Measurements from ENCODE around the gene WFIKKN2. TPM values are rescaled to one million over a fixed set of nuclear protein-coding genes. Genes with fewer than 3 reads are reported as not detected.

The WFIKKN2 gene
- total RNA-seq, 4 donors from 2014 or later = 0.09 to 0.22 (median 0.20) TPM; not detected in 1

DNA sequence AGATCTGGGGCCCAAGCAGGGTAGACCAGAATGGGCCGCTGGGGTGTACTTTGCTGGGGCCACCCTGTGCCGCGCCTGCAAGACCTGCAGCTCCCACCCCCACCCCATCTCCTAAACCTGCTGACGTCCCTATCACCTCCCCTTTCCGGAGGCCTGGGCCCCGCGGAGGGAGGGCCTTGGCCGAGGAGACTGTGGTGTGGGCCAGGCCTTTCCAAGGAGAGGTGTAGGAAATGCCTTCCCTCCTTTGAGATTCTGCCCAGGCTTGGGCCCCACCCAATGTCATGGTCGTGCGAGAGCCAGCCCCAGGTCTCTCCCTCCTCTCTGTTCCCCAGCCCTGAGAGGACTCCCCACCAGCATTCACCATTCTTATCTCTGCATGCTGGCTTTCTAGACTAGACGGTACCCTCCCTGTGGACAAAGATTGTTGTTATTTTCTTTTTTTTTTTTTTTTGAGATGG, 3.9 kb upstream of the WFIKKN2 start:
- no peak for ATAC-seq
- TF ChIP-seq POLR2A (IDR thresholded peaks at IDR 0.05) = no peak
- TF ChIP-seq, protein P1, sequence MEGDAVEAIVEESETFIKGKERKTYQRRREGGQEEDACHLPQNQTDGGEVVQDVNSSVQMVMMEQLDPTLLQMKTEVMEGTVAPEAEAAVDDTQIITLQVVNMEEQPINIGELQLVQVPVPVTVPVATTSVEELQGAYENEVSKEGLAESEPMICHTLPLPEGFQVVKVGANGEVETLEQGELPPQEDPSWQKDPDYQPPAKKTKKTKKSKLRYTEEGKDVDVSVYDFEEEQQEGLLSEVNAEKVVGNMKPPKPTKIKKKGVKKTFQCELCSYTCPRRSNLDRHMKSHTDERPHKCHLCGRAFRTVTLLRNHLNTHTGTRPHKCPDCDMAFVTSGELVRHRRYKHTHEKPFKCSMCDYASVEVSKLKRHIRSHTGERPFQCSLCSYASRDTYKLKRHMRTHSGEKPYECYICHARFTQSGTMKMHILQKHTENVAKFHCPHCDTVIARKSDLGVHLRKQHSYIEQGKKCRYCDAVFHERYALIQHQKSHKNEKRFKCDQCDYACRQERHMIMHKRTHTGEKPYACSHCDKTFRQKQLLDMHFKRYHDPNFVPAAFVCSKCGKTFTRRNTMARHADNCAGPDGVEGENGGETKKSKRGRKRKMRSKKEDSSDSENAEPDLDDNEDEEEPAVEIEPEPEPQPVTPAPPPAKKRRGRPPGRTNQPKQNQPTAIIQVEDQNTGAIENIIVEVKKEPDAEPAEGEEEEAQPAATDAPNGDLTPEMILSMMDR (IDR thresholded peaks at IDR 0.05 in 4 of 5, conservative IDR thresholded peaks at IDR 0.05 in 1 of 5) = no peak
- no peak overlapping the region for H3K4me3 ChIP-seq
- no peaks in the 10 kb centered on the region for H3K27me3 ChIP-seq
- intact Hi-C loops (cut with DNase I; ENCODE audit: low total_unique reads) = no loop called here
- peaks cover 3 to 12% of the 10 kb centered on the region in 2 donors for H3K4me1 ChIP-seq
- no peaks in the 10 kb centered on the region for H3K9me3 ChIP-seq
- DNase-seq = no peak
- no peaks in the 10 kb centered on the region for H3K36me3 ChIP-seq
- in situ Hi-C loops (cut with MboI; ENCODE audit: low sequenced_read_pairs in 4 of 4) = loop anchor here in 1 of 4 donors (25.0 kb wide), 1 partner anchor 294 kb away; the partner anchor contains the start of genes EPN3 and SPATA20
- H3K27ac ChIP-seq = no peak overlapping the region

DNA sequence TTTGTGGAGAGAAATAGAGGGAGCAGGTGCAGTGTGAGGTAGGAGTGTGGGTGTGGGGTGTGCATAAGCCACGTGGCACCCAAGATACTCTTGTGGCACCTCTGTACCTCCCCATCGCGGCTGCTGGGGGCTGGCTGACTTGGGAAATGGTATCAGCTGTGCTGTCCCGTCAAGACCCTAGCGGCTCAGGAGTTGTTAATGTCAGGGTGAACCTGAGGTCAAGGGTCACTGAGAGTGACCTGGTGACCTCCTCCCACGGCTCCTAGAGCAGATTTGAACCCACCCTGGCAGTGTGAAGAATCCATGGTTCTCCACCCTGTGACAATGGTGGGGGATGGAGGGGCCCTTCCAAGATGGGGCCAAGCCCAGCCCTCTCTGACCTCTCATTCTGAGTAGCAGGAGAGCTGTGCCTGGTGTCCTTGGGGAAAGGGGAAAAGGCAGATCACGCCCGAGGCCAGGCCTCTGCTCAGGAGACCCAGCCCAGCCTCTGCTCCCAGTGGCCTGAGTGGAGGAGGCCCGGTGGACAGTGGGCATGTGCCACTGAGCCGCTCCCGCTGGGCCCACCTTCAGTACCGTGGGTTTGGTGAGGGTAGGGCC, 3.0 kb upstream of the WFIKKN2 start:
- H3K27ac ChIP-seq = no peak overlapping the region
- DNase-seq (no peak), ATAC-seq (no peak)
- no peak for TF ChIP-seq POLR2A (IDR thresholded peaks at IDR 0.05)
- TF ChIP-seq, protein P1 (IDR thresholded peaks at IDR 0.05 in 4 of 5, conservative IDR thresholded peaks at IDR 0.05 in 1 of 5) = no peak
- H3K36me3 ChIP-seq = no peaks in the 10 kb centered on the region
- H3K27me3 ChIP-seq = no peaks in the 10 kb centered on the region
- H3K4me3 ChIP-seq = no peak overlapping the region
- no peaks in the 10 kb centered on the region for H3K9me3 ChIP-seq
- in situ Hi-C loops (cut with MboI; ENCODE audit: low sequenced_read_pairs in 4 of 4) = loop anchor here in 1 of 4 donors (25.0 kb wide), 1 partner anchor 295 kb away; the partner anchor contains the start of genes EPN3 and SPATA20
- H3K4me1 ChIP-seq = peaks cover 3 to 12% of the 10 kb centered on the region in 2 donors
- intact Hi-C loops (cut with DNase I; ENCODE audit: low total_unique reads) = no loop called here

DNA sequence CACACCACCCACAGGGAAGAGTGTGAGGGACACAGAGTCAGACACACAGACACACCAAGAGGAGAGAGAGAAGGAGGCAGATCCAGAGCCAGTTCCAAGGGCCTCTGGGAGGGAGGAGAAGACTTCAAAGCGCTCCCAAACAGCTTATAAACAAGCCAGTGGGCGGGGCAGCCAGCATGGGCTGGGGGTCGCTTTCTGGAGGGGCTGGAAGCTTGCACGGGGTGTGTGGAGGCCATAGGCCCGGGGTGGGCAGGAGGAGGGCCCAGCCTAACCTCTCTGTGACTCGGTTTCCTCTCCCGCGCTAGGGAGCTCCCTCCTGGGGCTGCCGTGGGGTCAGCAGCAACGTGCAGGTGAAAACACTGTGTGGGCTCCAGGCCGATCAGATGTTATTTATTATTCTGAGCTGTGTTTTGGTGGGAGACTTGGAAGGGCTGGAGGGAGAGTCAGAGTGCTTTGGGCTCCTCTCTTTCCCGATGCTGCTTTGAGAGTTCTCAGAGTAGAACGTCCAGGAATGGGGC, 2.5 kb upstream of the WFIKKN2 start:
- intact Hi-C loops (cut with DNase I; ENCODE audit: low total_unique reads) = no loop called here
- no peak overlapping the region for H3K27ac ChIP-seq

DNA sequence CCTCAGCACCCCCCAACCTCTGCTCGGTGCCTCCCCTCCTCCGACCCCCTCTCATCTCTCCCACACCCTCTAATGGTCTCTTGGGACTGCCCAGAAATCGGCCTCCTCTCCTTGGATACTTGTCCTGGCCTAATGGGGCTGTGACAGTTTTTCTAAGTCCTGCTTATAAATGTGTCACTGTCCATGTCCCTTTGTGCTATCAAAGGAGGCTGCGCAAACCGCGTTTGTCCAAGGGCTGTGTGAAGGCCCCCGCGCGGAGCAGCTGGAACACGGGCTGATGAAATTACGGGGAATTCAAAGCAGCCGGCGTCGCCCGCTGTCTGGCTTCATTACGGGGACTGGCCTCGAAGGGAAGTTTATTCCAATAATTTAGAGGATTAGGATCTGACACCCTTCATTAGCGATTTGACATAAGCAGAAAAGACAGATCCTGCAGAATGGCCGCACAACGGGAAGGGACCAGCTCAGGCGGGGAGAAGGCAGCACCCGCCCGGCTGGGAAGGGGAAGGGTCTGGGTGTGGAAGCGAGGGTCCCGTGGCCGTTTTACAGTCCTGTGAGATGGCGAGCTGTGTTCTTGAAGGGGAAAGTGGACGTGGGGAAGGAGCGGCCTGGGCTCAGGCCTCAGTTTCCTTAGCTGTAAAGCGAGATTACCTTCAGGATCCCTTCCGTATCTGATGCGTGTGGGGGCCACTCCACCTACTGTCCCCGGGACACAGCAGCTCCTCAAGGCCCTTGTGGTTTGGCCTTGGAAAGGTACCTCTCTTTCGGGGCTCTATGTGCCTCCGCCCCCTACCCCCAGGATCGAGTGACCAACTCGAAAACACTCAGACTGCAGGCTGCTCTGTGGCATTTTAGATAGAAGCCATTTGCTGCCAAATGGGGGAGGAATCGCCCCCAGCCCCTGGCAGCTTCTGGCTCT, 1.6 kb upstream of the WFIKKN2 start:
- Histone ChIP-seq H3K4me3 (no peak overlapping the region), H3K4me1 (peaks cover 3 to 12% of the 10 kb centered on the region in 2 donors), H3K36me3 (no peaks in the 10 kb centered on the region), H3K27ac (no peak overlapping the region), H3K9me3 (no peaks in the 10 kb centered on the region), H3K27me3 (no peaks in the 10 kb centered on the region)
- TF ChIP-seq POLR2A (IDR thresholded peaks at IDR 0.05) = no peak
- TF ChIP-seq, protein P1 (IDR thresholded peaks at IDR 0.05 in 4 of 5, conservative IDR thresholded peaks at IDR 0.05 in 1 of 5) = no peak
- DNase-seq (no peak), ATAC-seq (no peak)
- in situ Hi-C loops (cut with MboI; ENCODE audit: low sequenced_read_pairs in 4 of 4) = loop anchor here in 1 of 4 donors (25.0 kb wide), 1 partner anchor 296 kb away; the partner anchor contains the start of genes EPN3 and SPATA20
- intact Hi-C loops (cut with DNase I; ENCODE audit: low total_unique reads) = no loop called here

More for the DNA sequence above, 2.5 kb upstream of the WFIKKN2 start:
- Histone ChIP-seq H3K4me1 (peaks cover 3 to 12% of the 10 kb centered on the region in 2 donors), H3K27me3 (no peaks in the 10 kb centered on the region), H3K4me3 (no peak overlapping the region), H3K36me3 (no peaks in the 10 kb centered on the region), H3K9me3 (no peaks in the 10 kb centered on the region)
- no peak for TF ChIP-seq POLR2A (IDR thresholded peaks at IDR 0.05)
- TF ChIP-seq, protein P1 (IDR thresholded peaks at IDR 0.05 in 4 of 5, conservative IDR thresholded peaks at IDR 0.05 in 1 of 5) = no peak
- no peak for ATAC-seq
- in situ Hi-C loops (cut with MboI; ENCODE audit: low sequenced_read_pairs in 4 of 4) = loop anchor here in 1 of 4 donors (25.0 kb wide), 1 partner anchor 296 kb away; the partner anchor contains the start of genes EPN3 and SPATA20
- no peak for DNase-seq
